WTC11 (cell line): Measurements from ENCODE around the gene OSMR. TPM values are rescaled to one million over a fixed set of nuclear protein-coding genes. Genes with fewer than 3 reads are reported as not detected.

Experiments used
- ATAC-seq: fragments of 200-7000 bp; cut with Tn5 transposase; 2 replicates; pipeline ENCODE4 v1.10.0; 2021; ENCODE audit warnings: mild to moderate bottlenecking, moderate library complexity
- CTCF ChIA-PET: fragments of 300-600 bp; sonication (Branson Sonifier 250); formaldehyde crosslinking; loops from one replicate; lab custom pipeline; 2021; ENCODE audit warnings: antibody characterized with exemption; lab: Charles Lee
- POLR2A ChIA-PET: fragments of 350-600 bp; sonication (Branson Sonifier 250); formaldehyde crosslinking; loops from one replicate; lab custom pipeline; 2021; ENCODE audit warnings: antibody characterized with exemption; lab: Charles Lee
- DNase-seq: peaks from one replicate; pipeline ENCODE4 v3.0.0; 2021; ENCODE audit warnings: low spot score
- H3K27ac Mint-ChIP-seq: 2 replicates; pipeline ENCODE4 v1.8.0; 2021; ENCODE audit warnings: mixed read lengths
- H3K27me3 Mint-ChIP-seq: 2 replicates; pipeline ENCODE4 v1.8.0; 2021; ENCODE audit warnings: low read depth, mild to moderate bottlenecking, moderate library complexity, mixed read lengths
- H3K36me3 Mint-ChIP-seq: 2 replicates; pipeline ENCODE4 v1.8.0; 2021; ENCODE audit warnings: mixed read lengths
- H3K4me1 Mint-ChIP-seq: 2 replicates; pipeline ENCODE4 v1.8.0; 2022; ENCODE audit warnings: mixed read lengths
- H3K4me3 Mint-ChIP-seq: 2 replicates; pipeline ENCODE4 v1.8.0; 2021; ENCODE audit warnings: mild to moderate bottlenecking, moderate library complexity, mixed read lengths
- H3K9me3 Mint-ChIP-seq: 2 replicates; pipeline ENCODE4 v1.8.0; 2021; ENCODE audit warnings: mixed read lengths
- CTCF ChIP-seq: fragments of 200-600 bp; IDR thresholded peaks from 2 replicates; pipeline ENCODE4 v1.8.0; 2022; ENCODE audit warnings: antibody characterized with exemption
- FOXK1 ChIP-seq: sonication (generic); formaldehyde crosslinking; IDR thresholded peaks from 2 replicates; pipeline ENCODE4 v1.8.0; 2022; ENCODE audit warnings: mild to moderate bottlenecking, moderate library complexity, missing genetic modification reagents
- IRF1 ChIP-seq: sonication (generic); formaldehyde crosslinking; IDR thresholded peaks from 2 replicates; pipeline ENCODE4 v1.8.0; 2023; ENCODE audit warnings: missing genetic modification reagents
- PRRX2 ChIP-seq: fragments of 250-450 bp; sonication (Bioruptor Pico); IDR thresholded peaks from 2 replicates; pipeline ENCODE4 v1.8.0; 2021; ENCODE audit warnings: mild to moderate bottlenecking
- SMAD3 ChIP-seq: sonication (generic); formaldehyde crosslinking; IDR thresholded peaks from 2 replicates; pipeline ENCODE4 v1.8.0; 2022; ENCODE audit warnings: missing genetic modification reagents, mild to moderate bottlenecking, borderline replicate concordance
- TEAD4 ChIP-seq: sonication (generic); formaldehyde crosslinking; IDR thresholded peaks from 2 replicates; pipeline ENCODE4 v1.8.0; 2022; ENCODE audit warnings: mild to moderate bottlenecking, missing genetic modification reagents
- ZMAT4 ChIP-seq: fragments of 250-450 bp; sonication (Bioruptor Pico); IDR thresholded peaks from 2 replicates; pipeline ENCODE4 v1.9.0; 2021; ENCODE audit warnings: mild to moderate bottlenecking
- ZNF263 ChIP-seq: sonication (generic); formaldehyde crosslinking; IDR thresholded peaks from 2 replicates; pipeline ENCODE4 v1.8.1; 2022; ENCODE audit warnings: low read depth, mild to moderate bottlenecking, moderate library complexity, missing genetic modification reagents
- ZNF423 ChIP-seq: fragments of 250-450 bp; sonication (Bioruptor Pico); IDR thresholded peaks from 2 replicates; pipeline ENCODE4 v2.1.2; 2022; ENCODE audit warnings: mild to moderate bottlenecking, moderate library complexity
- ZNF671 ChIP-seq: fragments of 250-450 bp; sonication (Bioruptor Pico); IDR thresholded peaks from 2 replicates; pipeline ENCODE4 v1.8.0; 2021; ENCODE audit warnings: mild to moderate bottlenecking
- total RNA-seq: library from RNA; stranded (reverse); gene quantifications from 3 replicates; pipeline ENCODE4 v1.2.3, GENCODE V29; 2021
- TF ChIP-seq, protein P1 (sequence below): fragments of 250-450 bp; sonication (Bioruptor Pico); conservative IDR thresholded peaks from 2 replicates; pipeline ENCODE4 v1.9.0; 2021; ENCODE audit warnings: mild to moderate bottlenecking
- TF ChIP-seq, protein P2 (sequence below): fragments of 250-450 bp; sonication (Bioruptor Pico); IDR thresholded peaks from 2 replicates; pipeline ENCODE4 v1.9.0; 2021; ENCODE audit warnings: mild to moderate bottlenecking

Gene OSMR
- total RNA-seq, 1 experiment from 2014 or later: 2.3 TPM

GRCh38 chr5:38911933-38912332 lies 66.1 kb downstream of the OSMR start:
- ATAC-seq (no peak), DNase-seq (no peak)
- H3K27me3 Mint-ChIP-seq: peaks cover 5% of the 10 kb centered on the region; the same call in 1 of the 2 replicates
- H3K4me3 Mint-ChIP-seq: no peak overlapping the region
- ChIA-PET CTCF (no interaction called here), POLR2A (no interaction called here)
- H3K4me1 Mint-ChIP-seq: peaks cover 5% of the 10 kb centered on the region
- no peak for TF ChIP-seq TEAD4
- TF ChIP-seq IRF1: no peak
- TF ChIP-seq, protein P1, sequence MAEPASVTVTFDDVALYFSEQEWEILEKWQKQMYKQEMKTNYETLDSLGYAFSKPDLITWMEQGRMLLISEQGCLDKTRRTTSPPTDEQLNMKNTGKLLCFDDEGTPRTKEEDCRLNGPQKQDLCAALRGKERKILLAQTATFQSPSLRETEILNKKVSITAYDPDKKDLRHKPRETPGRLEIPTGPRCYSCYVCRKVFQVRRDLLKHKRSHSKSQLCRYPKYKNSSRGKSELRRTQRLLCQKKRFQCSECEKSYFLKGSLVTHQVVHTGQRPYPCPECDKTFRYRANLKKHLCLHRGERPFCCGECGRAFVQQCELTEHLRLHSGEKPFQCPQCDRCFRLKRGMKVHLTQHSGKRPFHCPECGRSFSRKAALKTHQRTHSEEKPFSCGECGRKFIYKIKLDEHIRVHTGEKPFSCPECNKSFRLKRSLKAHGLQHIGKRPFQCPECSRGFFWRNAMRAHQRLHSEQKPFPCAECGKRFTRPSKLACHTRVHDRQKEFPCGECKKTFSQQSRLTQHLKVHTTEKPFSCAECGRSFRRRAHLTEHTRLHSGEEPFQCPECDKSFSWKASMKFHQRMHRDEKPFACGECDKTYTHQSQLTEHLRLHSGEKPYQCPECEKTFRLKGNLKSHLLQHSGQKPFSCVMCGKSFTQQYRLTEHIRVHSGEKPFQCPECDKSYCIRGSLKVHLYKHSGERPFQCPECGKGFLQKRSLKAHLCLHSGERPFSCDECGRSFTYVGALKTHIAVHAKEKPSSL (CRISPR knock-in tag): no peak
- TF ChIP-seq, protein P2, sequence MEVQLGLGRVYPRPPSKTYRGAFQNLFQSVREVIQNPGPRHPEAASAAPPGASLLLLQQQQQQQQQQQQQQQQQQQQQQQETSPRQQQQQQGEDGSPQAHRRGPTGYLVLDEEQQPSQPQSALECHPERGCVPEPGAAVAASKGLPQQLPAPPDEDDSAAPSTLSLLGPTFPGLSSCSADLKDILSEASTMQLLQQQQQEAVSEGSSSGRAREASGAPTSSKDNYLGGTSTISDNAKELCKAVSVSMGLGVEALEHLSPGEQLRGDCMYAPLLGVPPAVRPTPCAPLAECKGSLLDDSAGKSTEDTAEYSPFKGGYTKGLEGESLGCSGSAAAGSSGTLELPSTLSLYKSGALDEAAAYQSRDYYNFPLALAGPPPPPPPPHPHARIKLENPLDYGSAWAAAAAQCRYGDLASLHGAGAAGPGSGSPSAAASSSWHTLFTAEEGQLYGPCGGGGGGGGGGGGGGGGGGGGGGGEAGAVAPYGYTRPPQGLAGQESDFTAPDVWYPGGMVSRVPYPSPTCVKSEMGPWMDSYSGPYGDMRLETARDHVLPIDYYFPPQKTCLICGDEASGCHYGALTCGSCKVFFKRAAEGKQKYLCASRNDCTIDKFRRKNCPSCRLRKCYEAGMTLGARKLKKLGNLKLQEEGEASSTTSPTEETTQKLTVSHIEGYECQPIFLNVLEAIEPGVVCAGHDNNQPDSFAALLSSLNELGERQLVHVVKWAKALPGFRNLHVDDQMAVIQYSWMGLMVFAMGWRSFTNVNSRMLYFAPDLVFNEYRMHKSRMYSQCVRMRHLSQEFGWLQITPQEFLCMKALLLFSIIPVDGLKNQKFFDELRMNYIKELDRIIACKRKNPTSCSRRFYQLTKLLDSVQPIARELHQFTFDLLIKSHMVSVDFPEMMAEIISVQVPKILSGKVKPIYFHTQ (CRISPR knock-in tag): no peak
- no peak for TF ChIP-seq ZNF263 (CRISPR knock-in tag)
- no peak for TF ChIP-seq CTCF
- H3K36me3 Mint-ChIP-seq: peaks cover 16% of the 10 kb centered on the region
- H3K27ac Mint-ChIP-seq: no peak overlapping the region
- H3K9me3 Mint-ChIP-seq: peaks cover 44% of the 10 kb centered on the region

DNA sequence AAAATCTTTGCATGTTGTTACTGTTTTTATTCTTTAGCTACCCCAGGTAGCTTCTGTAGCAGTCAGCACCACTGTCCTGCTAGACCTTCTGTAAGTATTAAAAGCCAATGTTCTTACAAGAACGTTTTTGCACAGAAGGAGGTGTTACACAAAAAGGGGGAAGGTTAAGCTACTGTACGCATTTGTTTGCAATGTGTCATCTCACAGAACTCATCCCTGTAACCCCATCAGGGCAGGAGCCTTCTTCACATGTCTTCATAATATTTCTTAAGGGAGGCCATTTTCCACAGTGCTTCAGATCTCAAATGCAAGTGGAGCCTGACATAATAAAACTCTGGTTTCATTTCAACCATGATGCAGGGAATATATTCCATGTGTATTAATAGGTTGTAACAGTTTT lies 67.9 kb downstream of the OSMR start:
- no peak for TF ChIP-seq ZNF671 (CRISPR knock-in tag)
- no peak for TF ChIP-seq ZMAT4 (CRISPR knock-in tag)
- TF ChIP-seq PRRX2: no peak
- TF ChIP-seq FOXK1 (CRISPR knock-in tag): no peak

DNA sequence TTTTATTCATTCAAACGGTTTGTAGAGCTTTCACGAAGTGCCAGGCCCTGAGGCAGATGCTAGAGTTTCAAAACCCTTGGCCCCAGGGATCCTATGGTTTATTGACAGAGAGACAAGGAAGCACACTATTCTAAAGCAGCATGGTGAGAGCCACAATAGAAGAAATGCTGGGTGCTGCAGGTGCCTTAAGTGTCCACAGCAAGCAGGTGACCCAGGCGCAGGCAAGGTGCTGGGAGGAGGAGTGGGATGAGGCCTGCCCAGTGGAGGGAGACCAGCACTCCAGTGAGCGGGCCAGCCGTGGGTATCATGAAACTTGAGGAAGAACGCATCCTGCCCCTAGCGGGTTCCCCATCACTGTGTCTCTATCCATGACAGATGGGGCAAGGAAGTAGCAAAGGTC lies 71.0 kb downstream of the OSMR start:
- DNase-seq (no peak), ATAC-seq (peak; percentile 72)
- no peak overlapping the region for H3K27ac Mint-ChIP-seq
- POLR2A ChIA-PET: no interaction called here
- CTCF ChIA-PET: interaction anchor here (1.7 kb wide), 1 partner anchor 475 kb away, joined by 7 read pairs; no protein-coding TSS in a partner anchor
- no peaks in the 10 kb centered on the region for H3K27me3 Mint-ChIP-seq
- H3K36me3 Mint-ChIP-seq: no peaks in the 10 kb centered on the region
- H3K4me3 Mint-ChIP-seq: no peak overlapping the region
- TF ChIP-seq SMAD3 (CRISPR knock-in tag) (no peak), ZNF423 (CRISPR knock-in tag) (peak; percentile 74)
- H3K4me1 Mint-ChIP-seq: peaks cover 5% of the 10 kb centered on the region
- H3K9me3 Mint-ChIP-seq: peaks cover 12% of the 10 kb centered on the region

More for the DNA sequence above, 67.9 kb downstream of the OSMR start:
- H3K27ac Mint-ChIP-seq: no peak overlapping the region
- H3K36me3 Mint-ChIP-seq: peaks cover 13% of the 10 kb centered on the region
- no peak overlapping the region for H3K4me3 Mint-ChIP-seq
- POLR2A ChIA-PET: no interaction called here
- CTCF ChIA-PET: no interaction called here
- ATAC-seq: no peak
- DNase-seq: no peak
- H3K9me3 Mint-ChIP-seq: peaks cover 38% of the 10 kb centered on the region
- H3K4me1 Mint-ChIP-seq: peaks cover 5% of the 10 kb centered on the region
- peaks cover 5% of the 10 kb centered on the region; the same call in 1 of the 2 replicates for H3K27me3 Mint-ChIP-seq
